Activated CD8-positive, alpha-beta memory T cell treated with anti-CD3 and anti-CD28 coated beads for 48 hours (primary cell): ENCODE data around the gene DRD4.

ENCODE experiments used
- DNase-seq, 3 experiments: peaks; one replicate each; pipeline ENCODE4 v3.0.0-alpha.2; 2020; ENCODE audit warnings: low read depth in 2 of 3, low spot score in 2 of 3

The DRD4 gene

DNA sequence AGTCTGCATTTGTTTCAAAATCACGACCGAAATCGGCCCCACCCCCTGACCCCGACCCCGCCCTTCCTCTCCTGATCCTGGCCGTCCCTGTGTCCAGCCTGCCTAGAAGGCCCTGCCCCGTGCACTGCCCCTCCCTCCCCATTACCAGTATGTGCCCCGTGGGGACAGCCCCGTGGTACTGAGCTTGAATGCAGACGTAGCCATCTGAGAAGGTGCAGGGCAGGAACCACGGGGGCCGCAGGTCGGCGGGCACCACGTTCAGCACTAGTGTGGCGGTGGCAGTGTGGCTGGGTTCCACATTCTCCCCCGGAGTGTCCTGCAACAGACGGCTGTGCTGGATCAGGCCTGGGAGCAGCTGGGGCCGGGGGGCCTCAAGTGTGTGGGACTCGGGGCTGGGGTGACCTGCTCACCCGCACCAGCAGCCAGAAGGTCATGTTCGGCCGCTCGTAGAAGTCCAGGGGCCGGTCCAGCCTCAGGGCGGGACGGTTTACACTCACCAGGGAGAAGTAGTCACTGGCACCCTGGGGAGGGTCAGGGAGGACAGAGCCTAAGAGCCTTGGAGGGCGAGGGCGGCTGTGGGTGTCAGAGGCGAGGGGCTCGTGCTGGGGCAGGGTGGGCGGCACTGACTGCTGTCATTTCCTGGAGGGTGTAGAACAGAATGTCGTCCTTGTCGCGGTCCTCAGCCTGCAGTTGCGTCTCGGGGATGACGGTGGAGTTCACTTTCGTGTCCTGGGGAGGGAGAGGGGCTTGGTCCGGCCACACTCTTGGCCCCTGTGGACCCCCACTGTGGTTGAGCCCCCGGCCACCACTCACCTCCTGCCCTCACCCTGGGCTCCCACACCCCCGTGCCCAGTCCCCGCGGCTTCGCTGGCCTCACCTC is 15.9 kb upstream of the DRD4 start:
- no peak for DNase-seq

DNA sequence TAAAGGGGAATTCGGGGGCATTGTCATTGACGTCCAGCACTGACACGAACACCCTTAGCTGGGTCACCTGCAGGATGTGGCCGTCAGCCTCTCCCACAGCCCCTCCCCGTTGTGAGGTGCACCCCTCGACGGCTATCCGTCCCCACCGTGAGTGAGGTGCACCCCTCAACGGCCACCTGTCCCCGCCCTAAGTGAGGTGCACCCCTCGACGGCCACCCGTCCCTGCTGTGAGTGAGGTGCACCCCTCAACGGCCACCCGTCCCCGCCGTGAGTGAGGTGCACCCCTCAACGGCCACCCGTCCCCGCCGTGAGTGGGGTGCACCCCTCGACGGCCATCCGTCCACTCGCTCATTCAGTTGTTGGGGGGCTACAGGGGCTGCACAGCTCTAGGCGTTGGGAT is 15.2 kb upstream of the DRD4 start:
- DNase-seq: no peak

DNA sequence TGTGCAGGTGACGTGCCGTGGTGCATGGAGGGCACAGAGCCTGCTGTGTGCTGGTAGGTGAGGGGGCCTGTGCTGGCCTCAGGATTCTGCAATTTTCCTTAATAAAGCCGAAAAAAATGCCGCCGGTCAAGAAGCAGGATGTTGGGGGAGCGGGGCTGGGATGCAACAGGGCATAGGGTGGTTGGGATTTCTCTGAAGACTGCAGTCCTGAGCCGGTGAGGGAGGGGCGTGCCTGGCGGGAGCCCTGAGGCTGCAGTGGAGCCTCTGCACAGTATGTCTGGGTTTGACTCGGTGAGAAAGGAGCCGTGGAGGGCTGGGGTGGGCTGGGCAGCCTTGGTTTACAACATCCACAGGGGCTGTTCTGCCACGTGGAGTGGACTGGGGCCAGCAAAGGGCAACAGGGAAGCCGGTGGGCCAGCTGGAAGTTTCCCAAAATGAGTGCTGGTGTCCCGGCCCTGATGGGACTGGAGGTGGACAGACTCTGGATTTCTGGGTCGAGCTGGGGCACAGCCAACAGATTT is 13.7 kb upstream of the DRD4 start:
- no peak for DNase-seq

DNA sequence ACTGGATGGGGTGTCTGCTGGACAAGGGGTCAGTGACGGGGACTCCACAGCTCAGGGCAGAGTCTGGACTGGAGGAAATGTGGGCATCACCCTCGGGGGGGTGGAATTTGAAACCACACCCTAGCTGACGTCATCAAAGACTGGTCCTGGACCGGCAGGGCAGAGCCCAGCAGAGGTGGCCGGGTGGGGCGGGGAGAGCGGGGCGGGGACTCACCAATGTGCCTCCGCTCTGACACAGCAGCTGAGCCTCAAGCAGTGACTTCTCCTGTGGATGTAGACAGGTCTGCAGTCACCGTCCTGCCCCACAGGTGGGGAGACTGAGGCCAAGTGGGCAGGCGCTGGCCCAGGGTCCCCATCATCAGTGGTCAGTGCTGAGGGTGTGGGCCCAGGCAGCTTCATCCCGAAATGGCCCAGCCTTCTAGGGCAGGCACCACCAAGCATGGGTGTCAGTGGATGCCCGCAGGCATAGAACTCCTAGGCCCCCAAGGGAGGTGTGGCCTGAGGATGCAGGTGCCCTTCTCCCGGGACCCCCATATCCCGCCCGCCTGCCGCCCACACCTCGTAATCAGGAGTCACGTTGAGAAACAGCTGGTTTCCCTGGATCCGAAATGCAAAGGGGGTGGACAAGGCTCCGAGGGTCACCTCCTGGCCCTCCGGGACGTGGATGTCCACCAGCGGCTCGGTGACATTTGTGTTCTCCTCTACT is 12.9 kb upstream of the DRD4 start:
- DNase-seq: no peak

DNA sequence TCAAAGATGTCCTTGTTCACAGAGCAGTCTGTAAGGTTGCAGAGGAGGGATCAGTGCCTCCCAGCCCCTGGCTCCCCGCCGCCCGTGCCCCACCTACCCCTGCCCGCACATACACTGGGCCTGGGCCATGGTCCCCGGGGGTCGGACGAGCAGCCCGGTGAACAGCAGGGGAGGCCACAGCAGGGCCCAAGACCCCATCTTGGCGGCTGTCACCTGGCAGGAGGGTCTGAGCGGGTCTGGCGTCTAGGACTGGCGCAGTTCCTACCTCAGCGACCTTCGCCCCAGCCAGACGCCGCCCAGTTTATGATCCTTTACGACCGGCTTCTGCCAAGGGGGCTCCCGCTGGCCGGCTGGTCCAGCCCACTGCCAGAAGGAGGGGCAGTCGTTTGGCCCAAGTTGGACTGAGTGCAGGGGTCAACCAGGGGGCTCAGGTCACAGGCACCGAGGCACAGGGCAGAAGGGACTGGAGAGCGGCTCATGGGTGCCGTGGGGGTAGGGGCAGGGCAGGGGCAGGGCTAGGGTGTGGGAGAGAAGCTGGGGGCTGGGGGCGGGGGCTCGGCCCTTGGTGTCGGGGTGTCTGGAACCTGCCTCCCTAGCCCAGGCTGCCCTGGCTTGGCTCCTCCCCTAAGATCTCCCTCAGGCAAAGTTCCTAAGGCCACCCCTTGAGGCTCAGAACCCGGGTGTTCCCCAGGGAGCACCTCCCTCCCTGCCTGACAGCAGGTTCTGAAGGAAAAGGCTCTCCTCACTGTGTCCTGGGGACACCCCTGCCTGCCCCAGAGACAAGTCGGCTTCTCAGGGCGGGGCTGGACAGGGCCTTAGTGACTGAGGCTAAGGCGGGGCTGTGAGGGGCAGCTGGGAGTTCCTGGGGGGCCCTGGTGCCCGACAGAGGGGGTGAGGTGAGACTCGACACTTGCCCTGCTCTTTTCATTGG is 12.1 kb upstream of the DRD4 start, which contains the start of gene CDHR5:
CDHR5 (minus strand) TSS at position 251 of the 931 bp plus-strand sequence; CDS start at position 198, 53 bp downstream.
- DNase-seq: no peak

DNA sequence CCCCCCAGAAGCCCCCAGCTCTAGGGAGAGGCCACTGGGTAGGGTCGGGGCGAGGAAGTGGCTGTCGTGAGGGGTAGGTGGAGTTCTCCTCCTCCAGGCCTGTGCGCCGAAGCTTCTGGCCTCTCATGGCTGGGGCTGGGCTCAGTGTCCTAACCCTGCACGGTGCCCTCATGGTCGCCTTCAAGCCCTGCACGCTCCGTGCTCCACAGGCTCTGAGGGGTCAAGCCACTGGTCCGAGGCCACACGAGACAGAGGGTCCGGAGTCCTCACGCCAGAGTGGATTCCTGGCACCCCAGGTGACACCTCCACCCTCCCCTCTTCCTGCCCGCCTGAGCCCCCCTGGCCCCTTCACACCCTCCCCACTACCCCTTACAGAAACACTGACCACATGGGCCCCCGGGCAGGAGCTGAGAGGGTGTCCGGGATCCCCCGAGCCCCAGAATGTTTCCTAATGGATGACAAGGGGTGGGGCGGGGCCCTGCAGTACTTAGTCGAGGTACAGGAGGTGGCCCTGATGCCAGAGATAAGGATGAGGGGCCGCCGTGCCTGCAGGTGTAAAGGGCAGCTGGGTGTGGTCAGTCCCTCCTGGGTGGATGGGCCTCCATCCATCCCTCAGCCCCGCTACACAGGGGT is 11.3 kb upstream of the DRD4 start:
- no peak for DNase-seq

DNA sequence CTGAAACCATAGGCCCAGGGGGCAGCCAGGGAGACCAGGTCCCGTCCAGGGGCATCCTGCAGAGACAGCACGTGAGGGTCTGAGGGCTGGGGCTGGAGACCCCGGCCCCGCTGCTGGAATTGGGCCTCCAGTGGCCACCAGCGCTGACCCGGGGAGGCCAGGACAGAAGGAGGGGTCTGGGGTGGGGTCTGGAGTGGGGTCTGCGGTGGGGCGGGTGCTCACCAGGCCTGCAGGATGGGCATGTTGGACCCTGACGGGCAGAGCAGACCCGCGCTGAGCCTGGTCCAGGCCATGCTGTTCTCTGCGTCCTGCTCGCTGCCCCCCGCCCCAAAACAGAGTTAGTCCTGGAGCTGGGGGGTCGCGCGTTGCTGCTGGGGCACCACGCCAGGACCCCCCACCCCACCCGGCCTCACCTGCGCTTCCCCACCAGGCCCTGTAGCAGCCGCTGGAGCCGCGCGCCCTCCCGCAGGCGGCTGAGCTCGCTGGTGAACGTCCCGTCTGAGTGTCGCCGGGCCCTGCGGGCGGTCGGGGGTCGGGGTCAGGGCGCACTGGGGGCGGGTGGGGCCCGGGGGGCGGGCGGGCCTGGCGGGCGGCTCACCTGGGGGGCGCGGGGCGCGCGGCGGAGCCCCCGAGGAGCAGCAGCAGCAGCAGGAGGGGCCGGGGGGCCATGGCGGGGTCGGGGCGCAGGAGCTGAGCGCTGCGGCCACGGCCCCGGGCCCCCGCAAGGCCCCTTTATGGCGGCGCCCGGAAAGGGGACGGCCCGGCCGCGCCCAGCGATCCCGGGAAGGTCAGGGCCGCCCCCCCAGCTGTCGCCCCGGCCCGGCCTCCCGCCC is 10.4 kb upstream of the DRD4 start, which contains the start of gene SCT:
SCT (minus strand) TSS at position 707 of the 833 bp plus-strand sequence; CDS start at position 669, 38 bp downstream.
- no peak for DNase-seq

DNA sequence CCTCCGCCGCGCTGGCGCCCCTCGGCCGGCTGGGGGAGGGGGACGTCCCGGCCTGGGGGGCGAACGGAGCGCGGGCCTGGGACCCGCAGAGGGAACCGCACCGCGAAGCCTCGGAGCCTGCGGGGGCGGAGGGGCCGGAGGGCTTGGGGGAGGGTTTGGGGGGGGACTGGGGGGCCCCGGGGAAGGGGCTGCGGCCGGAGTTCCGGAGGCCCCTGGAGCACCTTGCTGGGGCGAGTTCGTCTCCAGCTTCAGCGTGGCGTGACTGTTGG is 9.8 kb upstream of the DRD4 start:
- no peak for DNase-seq

DNA sequence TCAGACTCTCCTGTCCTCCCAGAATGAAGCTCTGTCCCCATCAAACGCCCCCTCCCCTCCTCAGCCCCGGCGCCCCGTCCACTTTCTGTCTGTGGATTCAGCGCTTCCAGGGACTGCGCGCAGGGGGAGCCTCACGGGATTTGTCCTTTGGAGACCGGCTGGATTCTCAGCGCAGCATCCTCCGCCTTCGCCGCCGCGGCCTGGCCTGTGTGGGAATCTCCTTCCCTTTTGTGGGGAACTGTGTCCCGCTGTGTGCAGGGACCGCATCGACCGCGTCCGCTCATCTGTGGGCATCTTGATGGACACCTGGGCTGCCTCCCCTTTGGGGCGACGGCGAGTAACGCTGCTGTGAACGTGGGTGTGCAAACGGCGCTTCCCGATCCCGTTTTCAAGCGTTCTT is 9.0 kb upstream of the DRD4 start:
- no peak for DNase-seq

DNA sequence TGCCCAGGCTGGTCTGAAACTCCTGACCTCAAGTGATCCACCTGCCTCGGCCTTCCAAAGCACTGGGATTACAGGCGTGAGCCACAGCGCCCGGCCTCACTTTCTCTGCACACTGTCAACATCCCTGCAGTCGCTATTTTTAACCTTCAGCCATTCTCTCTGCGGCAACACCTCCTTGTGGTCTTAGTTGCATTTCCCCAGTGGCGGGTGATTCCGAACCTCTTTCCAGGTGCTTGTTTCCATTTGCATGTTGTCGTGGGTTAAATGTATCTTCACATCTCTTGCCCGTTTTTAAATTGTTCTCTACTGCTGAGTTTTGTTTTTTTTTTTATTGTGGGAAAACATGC is 7.9 kb upstream of the DRD4 start:
- no peak for DNase-seq

DNA sequence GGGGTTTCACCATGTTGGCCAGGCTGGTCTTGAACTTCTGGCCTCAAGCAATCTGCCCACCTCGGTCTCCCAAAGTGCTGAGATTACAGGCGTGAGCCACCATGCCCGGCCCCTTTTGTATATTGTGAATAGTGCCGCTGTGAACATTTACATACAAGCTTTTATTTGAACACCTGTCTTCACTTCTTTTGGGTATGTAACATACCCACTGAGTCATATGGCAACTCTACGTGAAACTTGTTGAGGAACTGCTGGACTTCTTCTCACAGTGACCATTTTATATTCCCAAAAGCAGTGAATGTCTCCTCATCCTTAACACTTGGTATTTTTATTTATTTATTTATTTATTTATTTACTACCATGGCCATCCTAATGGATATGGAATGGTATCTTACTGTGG is 6.2 kb upstream of the DRD4 start:
- no peak for DNase-seq

DNA sequence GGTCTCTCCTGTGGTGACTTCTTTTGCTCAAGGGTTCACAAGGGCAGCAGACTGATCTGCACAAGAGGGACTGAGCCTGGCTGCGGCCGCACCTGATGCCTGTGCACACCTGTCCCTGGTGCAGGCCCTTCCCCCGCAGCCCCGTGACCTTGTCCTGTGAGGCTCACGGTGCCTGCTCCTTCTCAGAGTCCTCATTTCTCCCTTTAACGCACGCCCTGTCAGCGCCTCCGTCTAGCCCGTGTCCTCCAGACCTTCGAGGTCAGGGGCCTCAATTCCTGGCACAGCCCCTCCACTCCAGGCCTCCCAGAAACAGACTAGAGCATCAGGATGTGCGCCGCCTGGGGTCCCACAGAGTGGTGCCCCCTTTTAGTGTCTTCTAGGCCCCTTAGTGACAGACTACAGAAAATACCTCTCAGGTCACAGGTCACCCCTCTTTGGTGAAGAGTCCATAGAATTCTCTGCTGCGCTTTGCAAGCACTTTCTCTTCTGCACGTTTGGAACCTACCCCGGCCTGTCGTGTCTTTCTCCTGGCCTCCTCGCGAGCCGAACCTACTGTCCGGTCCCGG is 1.0 kb upstream of the DRD4 start:
- DNase-seq: no peak

DNA sequence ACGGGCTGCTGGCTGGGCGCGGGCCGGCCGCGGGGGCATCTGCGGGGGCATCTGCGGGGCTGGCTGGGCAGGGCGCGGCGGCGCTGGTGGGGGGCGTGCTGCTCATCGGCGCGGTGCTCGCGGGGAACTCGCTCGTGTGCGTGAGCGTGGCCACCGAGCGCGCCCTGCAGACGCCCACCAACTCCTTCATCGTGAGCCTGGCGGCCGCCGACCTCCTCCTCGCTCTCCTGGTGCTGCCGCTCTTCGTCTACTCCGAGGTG is 194 bp downstream of the DRD4 start:
- DNase-seq: no peak

DNA sequence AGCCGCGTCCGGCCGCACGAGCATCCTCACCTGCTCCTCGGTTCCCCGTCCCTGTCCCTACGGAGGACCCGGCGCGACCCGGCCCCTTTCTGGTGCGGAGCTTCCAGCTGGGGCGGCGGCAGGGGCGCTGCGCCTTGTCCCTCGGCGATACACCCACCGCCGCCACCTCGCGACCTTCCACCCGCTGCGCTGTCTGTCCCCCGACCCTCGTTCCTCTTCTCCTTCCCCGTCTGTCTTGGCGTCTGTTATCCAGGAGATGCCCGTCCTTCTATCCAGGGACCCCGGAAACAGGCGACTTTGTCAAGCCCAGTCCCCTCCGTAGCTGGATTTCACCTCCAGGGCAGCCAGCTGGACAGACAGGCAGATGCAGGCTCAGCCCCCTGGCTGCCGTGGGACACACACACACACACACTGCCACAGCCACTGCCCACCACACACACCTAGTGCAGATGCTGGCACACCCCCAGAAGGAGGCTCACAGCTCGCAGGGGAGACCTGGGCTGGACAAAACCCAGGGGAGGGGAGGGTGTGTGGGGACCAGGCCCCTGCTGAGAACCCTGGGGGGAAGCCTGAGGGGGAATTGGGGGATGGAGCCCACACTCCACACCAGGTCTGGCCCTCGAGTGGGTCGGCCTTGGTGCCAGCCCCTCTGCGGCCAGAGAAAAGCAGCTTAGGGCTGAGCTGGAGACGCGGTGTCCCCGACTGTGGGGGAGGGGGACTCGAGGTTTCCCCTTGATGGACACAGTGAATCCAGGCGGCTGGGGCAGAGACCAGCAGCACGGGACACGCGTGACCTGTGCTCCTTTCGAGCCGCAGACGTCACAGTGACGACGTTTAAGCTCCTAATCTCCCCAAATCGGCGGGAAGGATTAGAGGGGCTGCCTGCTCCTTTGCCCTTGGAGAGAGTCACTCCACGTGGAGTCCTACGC is 788 bp downstream of the DRD4 start:
- no peak for DNase-seq

DNA sequence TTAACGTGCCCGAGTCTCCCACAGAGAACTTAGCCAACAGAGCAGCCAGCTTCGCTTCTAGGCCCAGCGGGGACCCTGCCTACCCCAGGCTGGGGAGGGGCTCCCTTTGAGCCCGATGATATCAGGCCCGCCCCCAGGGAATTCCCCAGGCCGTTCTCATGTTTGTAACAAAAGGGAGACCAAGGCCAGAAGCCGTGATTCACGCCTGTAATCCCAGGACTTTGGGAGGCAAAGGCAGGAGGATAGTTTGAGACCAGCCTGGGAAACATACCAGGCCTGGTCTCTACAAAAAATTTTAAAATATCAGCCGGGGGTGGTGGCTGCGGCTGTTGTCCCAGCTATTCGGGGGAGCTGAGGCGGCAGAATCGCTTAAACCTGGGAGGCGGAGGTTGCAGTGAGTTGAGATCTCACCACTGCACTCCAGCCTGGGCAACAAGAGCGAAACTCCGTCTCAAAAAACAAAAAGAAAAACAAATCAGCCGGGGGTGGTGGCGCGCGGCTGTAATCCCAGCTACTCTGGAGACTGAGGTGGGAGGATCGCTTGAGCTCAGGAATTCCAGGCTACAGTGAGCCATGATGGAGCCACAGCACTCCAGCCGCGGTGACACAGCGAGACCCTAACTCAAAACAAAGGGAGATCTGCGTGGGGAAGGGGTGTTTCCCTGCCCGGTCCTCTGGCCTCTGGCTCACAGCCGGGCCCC is 1.7 kb downstream of the DRD4 start:
- DNase-seq: no peak

DNA sequence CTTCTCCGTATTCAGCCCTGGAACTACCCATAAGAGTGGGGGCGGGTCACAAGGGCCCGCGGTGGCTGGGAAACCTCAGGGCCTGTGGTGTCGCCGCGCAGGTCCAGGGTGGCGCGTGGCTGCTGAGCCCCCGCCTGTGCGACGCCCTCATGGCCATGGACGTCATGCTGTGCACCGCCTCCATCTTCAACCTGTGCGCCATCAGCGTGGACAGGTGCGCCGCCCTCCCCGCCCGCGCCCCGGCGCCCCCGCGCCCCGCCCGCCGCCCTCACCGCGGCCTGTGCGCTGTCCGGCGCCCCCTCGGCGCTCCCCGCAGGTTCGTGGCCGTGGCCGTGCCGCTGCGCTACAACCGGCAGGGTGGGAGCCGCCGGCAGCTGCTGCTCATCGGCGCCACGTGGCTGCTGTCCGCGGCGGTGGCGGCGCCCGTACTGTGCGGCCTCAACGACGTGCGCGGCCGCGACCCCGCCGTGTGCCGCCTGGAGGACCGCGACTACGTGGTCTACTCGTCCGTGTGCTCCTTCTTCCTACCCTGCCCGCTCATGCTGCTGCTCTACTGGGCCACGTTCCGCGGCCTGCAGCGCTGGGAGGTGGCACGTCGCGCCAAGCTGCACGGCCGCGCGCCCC is 2.4 kb downstream of the DRD4 start:
- DNase-seq: no peak

DNA sequence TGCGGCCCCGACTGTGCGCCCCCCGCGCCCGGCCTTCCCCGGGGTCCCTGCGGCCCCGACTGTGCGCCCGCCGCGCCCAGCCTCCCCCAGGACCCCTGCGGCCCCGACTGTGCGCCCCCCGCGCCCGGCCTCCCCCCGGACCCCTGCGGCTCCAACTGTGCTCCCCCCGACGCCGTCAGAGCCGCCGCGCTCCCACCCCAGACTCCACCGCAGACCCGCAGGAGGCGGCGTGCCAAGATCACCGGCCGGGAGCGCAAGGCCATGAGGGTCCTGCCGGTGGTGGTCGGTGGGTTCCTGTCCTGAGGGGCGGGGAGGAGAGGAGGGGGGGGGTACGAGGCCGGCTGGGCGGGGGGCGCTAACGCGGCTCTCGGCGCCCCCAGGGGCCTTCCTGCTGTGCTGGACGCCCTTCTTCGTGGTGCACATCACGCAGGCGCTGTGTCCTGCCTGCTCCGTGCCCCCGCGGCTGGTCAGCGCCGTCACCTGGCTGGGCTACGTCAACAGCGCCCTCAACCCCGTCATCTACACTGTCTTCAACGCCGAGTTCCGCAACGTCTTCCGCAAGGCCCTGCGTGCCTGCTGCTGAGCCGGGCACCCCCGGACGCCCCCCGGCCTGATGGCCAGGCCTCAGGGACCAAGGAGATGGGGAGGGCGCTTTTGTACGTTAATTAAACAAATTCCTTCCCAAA is 3.1 kb downstream of the DRD4 start:
- no peak for DNase-seq
